SU-DHL-6 (cell line): ENCODE measurements around the gene ZGRF1.

ENCODE experiments used
- H2AFZ ChIP-seq: fragments of 200-600 bp; sonication (generic); 2 replicates; pipeline ENCODE4 v1.6.1; 2014; ENCODE audit warnings: low read depth, mild to moderate bottlenecking, moderate library complexity, mixed read lengths, antibody characterized with exemption, low read length; ENCODE audit not compliant: severe bottlenecking
- H3F3A ChIP-seq: fragments of 200-600 bp; shearing (Covaris generic); 2 replicates; pipeline ENCODE4 v1.6.0; 2016; ENCODE audit warnings: antibody characterized with exemption, mild to moderate bottlenecking; ENCODE audit not compliant: insufficient read depth
- H3K27ac ChIP-seq: fragments of 200-600 bp; sonication (generic); 2 replicates; pipeline ENCODE4 v1.5.1; 2016; ENCODE audit warnings: low read depth, mild to moderate bottlenecking, low read length, moderate library complexity, mixed read lengths
- H3K27me3 ChIP-seq: fragments of 200-600 bp; sonication (generic), shearing (Covaris generic); 2 replicates; pipeline ENCODE4 v1.6.0; 2014; ENCODE audit warnings: mild to moderate bottlenecking, low read length
- H3K36me3 ChIP-seq: fragments of 200-600 bp; sonication (generic); 2 replicates; pipeline ENCODE4 v1.6.1; 2014; ENCODE audit warnings: mild to moderate bottlenecking, low read length, mixed read lengths
- H3K4me2 ChIP-seq: fragments of 300-600, 200-600 bp; shearing (Covaris generic), sonication (generic); 2 replicates; pipeline ENCODE4 v1.6.0; 2014; ENCODE audit warnings: low read length, low read depth, mild to moderate bottlenecking; ENCODE audit not compliant: poor library complexity, severe bottlenecking
- H3K4me3 ChIP-seq: fragments of 200-600 bp; sonication (generic); 2 replicates; pipeline ENCODE4 v1.5.1; 2014; ENCODE audit warnings: antibody characterized with exemption, low read length, mild to moderate bottlenecking, mixed read lengths; ENCODE audit not compliant: insufficient read depth, poor library complexity, severe bottlenecking
- H3K79me2 ChIP-seq: fragments of 200-600 bp; sonication (generic); 2 replicates; pipeline ENCODE4 v1.6.1; 2014; ENCODE audit warnings: mild to moderate bottlenecking, low read length, moderate library complexity; ENCODE audit not compliant: insufficient read depth
- H3K9ac ChIP-seq: fragments of 200-600 bp; sonication (generic); 2 replicates; pipeline ENCODE4 v1.7.0; 2014; ENCODE audit warnings: mild to moderate bottlenecking, low read length
- H3K9me2 ChIP-seq: fragments of 200-600 bp; sonication (generic); replicated peaks from 2 replicates; pipeline ENCODE4 v1.6.1; 2014; ENCODE audit warnings: low read length; ENCODE audit not compliant: insufficient read depth
- H3K9me3 ChIP-seq: fragments of 200-600 bp; sonication (generic); 2 replicates; pipeline ENCODE4 v1.6.1; 2014; ENCODE audit warnings: low read length, mixed read lengths; ENCODE audit not compliant: insufficient read depth
- H4K20me1 ChIP-seq: fragments of 200-600 bp; sonication (generic); 2 replicates; pipeline ENCODE4 v1.6.1; 2014; ENCODE audit warnings: low read depth, mild to moderate bottlenecking, antibody characterized with exemption, low read length, moderate library complexity, mixed read lengths
- EZH2phosphoT487 ChIP-seq: fragments of 200-600 bp; sonication (generic), shearing (Covaris generic); conservative IDR thresholded peaks from 2 replicates; pipeline ENCODE4 v1.6.1; 2018; ENCODE audit warnings: mild to moderate bottlenecking, antibody characterized with exemption, low read length, moderate library complexity, mixed read lengths
- TF ChIP-seq, protein P1 (sequence below): fragments of 200-600 bp; sonication (generic); IDR thresholded peaks from one replicate; pipeline ENCODE4 v1.5.1; 2017; ENCODE audit warnings: antibody characterized with exemption, mild to moderate bottlenecking, low read length, moderate library complexity; ENCODE audit not compliant: insufficient read depth, poor library complexity, severe bottlenecking

Gene ZGRF1

DNA sequence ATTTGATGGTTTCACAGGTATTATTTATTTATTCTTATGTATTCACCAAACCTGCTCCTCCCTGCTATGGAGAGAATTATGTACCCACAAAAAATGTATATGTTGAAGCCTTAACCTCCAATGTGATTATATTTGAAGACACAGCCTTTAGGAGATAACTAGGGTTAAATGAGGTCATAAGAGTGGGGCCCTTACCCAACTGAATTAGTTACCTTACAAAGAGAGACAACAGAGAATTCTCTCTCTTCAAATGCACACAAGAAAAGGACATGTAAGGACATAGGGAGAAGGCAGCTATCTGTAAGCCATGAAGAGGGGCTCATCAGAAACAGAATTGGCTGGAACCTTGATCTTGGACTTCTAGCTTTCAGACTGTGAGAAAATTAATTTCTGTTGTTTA is 44.0 kb downstream of the ZGRF1 start:
- no peaks in the 10 kb centered on the region for H3K36me3 ChIP-seq
- H3K4me3 ChIP-seq: no peak overlapping the region
- no peaks in the 10 kb centered on the region for H4K20me1 ChIP-seq
- H3K4me2 ChIP-seq: no peak overlapping the region
- no peaks in the 10 kb centered on the region for H3K27me3 ChIP-seq
- H3F3A ChIP-seq: no peaks in the 10 kb centered on the region
- H3K9me2 ChIP-seq: no peaks in the 10 kb centered on the region
- no peaks in the 10 kb centered on the region for H3K9me3 ChIP-seq
- no peaks in the 10 kb centered on the region for H3K79me2 ChIP-seq
- no peak overlapping the region for H3K27ac ChIP-seq
- TF ChIP-seq, protein P1, sequence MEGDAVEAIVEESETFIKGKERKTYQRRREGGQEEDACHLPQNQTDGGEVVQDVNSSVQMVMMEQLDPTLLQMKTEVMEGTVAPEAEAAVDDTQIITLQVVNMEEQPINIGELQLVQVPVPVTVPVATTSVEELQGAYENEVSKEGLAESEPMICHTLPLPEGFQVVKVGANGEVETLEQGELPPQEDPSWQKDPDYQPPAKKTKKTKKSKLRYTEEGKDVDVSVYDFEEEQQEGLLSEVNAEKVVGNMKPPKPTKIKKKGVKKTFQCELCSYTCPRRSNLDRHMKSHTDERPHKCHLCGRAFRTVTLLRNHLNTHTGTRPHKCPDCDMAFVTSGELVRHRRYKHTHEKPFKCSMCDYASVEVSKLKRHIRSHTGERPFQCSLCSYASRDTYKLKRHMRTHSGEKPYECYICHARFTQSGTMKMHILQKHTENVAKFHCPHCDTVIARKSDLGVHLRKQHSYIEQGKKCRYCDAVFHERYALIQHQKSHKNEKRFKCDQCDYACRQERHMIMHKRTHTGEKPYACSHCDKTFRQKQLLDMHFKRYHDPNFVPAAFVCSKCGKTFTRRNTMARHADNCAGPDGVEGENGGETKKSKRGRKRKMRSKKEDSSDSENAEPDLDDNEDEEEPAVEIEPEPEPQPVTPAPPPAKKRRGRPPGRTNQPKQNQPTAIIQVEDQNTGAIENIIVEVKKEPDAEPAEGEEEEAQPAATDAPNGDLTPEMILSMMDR: no peak
- TF ChIP-seq EZH2phosphoT487: no peak
- H2AFZ ChIP-seq: no peak overlapping the region
- H3K9ac ChIP-seq: no peak overlapping the region

DNA sequence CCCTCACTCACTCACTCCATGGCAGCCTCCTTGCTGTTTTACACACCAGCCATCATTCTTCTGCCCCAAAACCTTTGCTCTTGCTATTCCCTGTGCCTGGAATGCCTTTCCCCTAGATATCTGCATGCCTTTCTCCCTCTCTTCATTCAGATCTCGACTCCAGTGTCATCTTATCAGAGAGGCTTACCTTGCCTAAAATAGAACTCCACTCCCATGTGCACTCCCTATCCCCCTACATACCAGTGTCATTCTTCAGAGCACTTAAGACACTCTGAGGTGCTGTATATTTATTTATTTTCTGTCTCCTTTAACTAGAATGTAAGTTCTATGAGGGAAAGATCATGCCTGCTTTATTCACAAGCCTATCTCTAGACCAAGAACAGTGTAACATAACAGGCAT is 45.1 kb downstream of the ZGRF1 start:
- Histone ChIP-seq H3K4me2 (no peak overlapping the region), H3K27ac (no peak overlapping the region), H3K9ac (no peak overlapping the region), H2AFZ (no peak overlapping the region), H3F3A (no peaks in the 10 kb centered on the region), H3K4me3 (no peak overlapping the region), H3K27me3 (no peaks in the 10 kb centered on the region), H4K20me1 (no peaks in the 10 kb centered on the region), H3K79me2 (no peaks in the 10 kb centered on the region), H3K36me3 (no peaks in the 10 kb centered on the region), H3K9me3 (no peaks in the 10 kb centered on the region), H3K9me2 (no peaks in the 10 kb centered on the region)
- no peak for TF ChIP-seq EZH2phosphoT487
- TF ChIP-seq, protein P1: no peak

DNA sequence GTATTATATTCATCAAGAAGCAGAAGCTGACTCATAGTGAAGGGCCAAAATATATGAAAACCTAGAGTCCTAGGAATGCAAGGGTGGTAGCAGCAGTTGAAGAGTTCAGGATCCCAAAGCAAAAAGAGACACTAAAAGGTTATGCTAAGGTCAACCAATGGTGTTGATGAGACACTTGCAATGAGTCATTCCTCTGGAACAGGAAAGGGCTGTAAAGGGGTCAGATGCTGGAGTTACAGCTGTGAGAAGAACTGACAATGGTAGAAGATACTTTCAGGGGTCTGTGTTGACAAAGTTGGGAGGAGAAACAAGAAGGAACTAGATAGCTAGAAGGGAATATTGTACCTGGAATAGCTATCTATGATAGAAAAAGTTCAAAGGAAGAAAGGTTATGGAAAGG is 47.5 kb downstream of the ZGRF1 start:
- TF ChIP-seq, protein P1: no peak
- TF ChIP-seq EZH2phosphoT487: no peak

More for the DNA sequence above, 47.5 kb downstream of the ZGRF1 start:
- no peak overlapping the region for H3K9ac ChIP-seq
- no peaks in the 10 kb centered on the region for H3F3A ChIP-seq
- H3K4me3 ChIP-seq: no peak overlapping the region
- H3K9me3 ChIP-seq: no peaks in the 10 kb centered on the region
- no peak overlapping the region for H2AFZ ChIP-seq
- H3K27ac ChIP-seq: no peak overlapping the region
- H3K4me2 ChIP-seq: no peak overlapping the region
- no peaks in the 10 kb centered on the region for H4K20me1 ChIP-seq
- no peaks in the 10 kb centered on the region for H3K9me2 ChIP-seq
- no peaks in the 10 kb centered on the region for H3K36me3 ChIP-seq
- H3K27me3 ChIP-seq: no peaks in the 10 kb centered on the region
- no peaks in the 10 kb centered on the region for H3K79me2 ChIP-seq
